Astrocyte of the hippocampus (primary cell): Measurements from ENCODE around the gene SFXN4.
A peak's percentile ranks its signal among the peaks of the same experiment; 100 is the strongest.

Experiments
- DNase-seq: peaks from one replicate; pipeline ENCODE4 v3.0.0; 2011; ENCODE audit warnings: low read depth, low spot score

The SFXN4 gene, protein sequence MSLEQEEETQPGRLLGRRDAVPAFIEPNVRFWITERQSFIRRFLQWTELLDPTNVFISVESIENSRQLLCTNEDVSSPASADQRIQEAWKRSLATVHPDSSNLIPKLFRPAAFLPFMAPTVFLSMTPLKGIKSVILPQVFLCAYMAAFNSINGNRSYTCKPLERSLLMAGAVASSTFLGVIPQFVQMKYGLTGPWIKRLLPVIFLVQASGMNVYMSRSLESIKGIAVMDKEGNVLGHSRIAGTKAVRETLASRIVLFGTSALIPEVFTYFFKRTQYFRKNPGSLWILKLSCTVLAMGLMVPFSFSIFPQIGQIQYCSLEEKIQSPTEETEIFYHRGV

DNA sequence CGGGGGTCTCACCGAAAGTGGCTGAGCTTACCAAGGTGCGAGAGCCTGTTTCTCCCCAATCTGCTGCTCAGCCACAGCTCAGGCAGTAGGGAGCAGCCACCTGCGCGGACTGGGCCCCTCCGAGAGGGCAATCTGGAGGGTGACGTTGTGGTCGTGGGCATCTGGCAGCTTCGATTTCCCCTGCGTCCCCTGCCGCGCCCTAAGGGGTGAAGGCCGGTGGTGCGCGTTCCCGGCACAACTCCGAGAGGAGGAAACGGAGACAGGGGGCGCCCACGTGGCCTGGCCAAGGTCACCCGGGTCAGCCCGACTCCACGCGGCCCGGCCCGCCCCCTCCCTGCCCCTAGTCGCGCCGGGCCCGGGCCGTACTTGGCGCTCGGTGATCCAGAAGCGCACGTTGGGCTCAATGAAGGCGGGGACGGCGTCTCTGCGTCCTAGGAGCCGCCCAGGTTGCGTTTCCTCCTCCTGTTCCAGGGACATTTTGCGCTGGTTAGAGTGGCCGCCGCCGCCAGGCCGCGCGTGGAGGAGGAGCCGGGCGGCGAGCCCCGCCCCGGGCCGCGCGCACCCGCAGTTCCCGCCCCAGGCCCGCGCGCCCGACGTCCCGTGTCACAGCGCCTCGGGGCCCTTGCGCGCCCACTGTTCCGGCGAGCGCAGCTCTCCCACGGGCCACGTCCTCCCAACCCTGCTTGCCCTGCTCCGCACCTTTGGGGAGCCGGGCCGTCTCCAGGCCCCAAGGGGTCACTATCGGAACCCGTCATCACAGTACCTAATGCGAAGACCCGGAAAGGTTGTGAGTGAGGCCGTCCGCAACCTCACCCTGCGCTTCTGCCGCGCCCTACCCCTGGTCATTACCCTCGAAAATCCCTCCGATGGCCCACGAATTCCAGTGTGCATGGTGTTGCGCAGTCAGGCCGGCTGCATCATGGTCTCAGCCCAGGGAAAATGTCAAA lies at the start of gene SFXN4:
TSS of gene SFXN4 (minus strand) at position 544 of the 947 bp plus-strand sequence. CDS start at position 477, 67 bp downstream.
- peak; percentile 81 for DNase-seq

GRCh38 chr10:119211625-119212441 lies 46.3 kb upstream of the SFXN4 start:
- DNase-seq = peak; percentile 60

DNA sequence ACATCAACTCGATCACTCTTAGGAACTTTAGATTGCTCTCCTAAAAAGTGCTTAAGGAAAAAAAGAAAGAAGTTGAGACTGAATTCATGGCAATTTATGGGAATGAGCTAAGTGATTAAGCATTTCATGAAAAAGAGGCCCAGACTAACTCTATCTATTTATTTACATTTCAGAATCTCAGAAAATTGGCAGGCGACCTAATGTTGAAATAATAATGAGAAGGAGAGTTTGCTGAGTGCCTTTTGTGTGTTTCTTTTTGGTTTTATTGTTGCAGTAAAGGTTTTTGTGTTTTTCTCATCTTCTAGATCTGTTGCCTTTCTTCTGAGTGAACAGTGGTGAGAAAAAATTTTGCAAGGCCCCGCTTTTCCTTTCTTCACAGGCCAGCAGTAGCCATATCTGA lies 45.7 kb upstream of the SFXN4 start:
- peak; percentile 60 for DNase-seq

DNA sequence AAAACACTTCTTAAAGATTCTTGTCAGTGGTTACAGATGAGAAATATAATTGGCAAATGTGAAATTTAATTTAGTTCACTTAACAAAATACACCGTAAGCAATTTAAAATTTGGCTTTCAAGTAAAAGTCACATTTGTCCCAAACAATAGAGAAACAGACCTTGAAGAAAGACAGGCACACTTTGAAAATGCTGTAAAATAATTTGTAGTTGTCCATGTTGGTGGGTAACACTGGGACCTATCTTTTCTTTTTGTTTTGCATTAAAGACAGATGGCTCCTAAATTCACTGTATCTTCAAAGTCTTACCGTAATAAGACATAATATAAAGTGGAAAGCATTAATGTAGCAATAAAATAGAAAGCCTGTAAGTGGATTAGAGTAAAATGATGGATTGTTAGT lies 45.1 kb upstream of the SFXN4 start:
- DNase-seq = no peak

DNA sequence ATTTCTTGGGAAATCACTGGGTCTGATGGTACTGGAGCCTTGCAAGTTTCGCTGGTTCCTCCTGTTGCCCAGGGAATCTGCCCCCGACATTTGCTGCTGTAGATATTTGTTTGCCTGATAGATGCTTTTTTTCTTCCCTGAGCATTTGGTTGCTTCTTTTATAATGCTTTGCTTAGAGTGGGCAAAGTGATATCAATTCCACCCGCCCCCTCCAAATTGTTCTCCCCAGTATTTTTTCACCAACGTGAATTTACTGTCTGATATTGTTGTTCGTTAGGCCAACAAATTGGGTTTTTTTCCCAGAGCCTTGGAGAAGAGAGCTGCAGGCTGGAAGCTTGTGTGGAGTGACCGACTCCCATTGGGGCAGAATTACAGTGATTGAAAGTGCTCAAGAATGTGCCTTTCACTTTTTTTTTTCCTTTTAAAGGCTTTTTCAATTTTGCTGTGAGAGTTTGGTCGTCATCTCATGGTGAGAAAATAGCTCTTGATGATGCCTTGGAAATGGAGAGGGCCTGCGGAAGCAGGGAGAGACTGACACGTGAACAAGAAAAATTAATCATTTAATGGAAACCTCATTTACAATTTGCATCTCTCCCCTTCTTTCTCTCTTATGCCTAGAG lies 44.3 kb upstream of the SFXN4 start:
- peak; percentile 45 for DNase-seq

GRCh38 chr10:119209035-119209735 lies 43.7 kb upstream of the SFXN4 start:
- peak; percentile 85 for DNase-seq

- DNase-seq = no peak
Observed at GRCh38 chr10:119208553-119208940, 43.0 kb upstream of the SFXN4 start.

- DNase-seq = peak; percentile 77
Observed at GRCh38 chr10:119207713-119208552, 42.4 kb upstream of the SFXN4 start.

- DNase-seq = peak; percentile 99
Observed at GRCh38 chr10:119207366-119207666, 41.8 kb upstream of the SFXN4 start, which contains the start of gene GRK5. Gene GRK5, plus strand, starts transcription at chr10:119207571. Its CDS starts 347 bp downstream, at chr10:119207918.

DNA sequence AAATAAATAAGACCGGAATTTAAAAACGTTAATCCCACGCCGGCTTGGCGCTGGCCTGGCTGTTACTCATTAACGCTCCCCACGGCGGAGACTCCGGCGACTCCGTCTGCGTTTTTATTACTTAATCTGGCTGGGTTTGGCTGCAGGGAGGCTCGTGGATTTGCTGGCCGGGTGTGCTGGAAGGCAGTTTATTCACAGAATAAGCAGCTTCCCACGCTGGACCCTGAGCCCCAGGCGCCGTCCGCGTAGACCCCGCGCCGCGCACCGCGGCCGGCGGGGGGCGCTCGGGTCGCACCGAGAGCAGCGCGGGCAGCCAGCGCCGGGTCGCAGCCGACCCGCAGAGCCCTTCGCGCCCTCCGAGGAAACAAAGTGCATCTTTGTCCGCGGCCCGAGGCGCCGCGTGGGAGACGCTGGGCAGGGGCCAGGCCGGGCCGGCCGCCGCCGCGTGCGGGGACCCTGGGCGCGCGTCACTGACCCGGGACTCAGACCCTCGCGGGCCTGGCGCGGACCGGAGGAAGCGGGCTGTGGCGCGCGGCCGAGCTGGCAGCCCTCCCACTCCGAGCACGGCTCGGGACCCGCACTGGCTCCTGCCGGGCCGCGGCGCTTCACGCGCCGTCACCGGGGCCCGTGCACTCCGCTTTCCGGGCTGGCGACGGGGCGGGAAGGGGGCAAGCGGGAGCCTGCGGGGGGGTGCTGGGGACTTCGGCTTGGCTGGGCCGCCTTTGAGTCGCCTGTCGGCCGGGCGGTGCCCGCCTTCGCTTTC lies 41.3 kb upstream of the SFXN4 start:
- DNase-seq = peak; percentile 91

DNA sequence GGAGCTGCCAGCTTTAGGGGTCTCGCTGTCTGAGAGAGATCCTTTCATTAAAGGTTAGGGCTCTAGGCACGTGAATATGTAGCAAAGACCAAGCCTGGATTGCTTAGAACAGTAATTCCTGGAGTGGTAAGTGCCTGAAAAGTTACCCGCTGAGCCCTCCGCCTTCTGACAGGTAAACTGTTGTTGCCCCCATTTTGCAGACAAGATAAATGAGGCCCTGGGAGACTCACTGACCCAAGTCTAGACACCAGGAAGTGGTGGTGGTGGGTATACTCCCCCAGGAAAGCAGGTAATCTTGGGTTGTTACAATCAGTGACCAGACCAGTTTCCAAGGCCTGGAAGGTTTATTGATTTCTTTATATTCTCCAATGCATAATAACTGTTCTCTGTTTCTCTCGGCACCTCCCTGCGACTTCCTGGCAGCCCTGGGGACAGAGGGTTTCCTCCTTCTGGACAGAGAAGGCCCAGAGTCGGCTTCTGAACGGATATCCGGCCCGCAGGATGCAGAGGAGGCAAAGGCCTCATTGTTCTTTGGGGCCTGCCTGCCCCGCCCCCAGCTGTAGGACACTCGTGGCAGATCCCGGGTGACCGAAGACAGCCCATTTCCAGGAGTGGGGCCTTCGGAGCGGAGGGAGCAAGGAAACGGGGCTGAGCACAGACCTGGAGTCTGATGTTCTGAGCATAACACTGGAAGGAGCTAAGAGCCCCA lies 40.5 kb upstream of the SFXN4 start:
- no peak for DNase-seq

DNA sequence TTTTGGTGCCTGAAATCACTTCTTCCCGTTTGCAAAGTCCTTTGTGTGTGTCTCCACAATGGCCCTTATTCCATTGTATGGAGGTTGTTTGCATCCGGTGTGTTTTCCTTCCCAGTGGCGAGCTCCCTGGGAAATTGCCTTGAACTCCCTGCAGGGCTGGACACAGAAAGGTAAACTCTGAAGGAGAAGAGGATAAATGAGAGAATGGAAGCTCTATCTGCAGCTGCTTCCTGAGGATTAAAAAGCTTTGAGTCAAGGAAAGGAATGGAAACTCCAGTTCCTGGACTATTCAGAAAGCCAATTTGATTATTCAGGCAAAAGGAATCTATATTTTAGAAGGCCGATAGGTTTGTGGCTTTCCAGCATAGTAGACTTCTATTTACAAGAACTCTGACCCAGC lies 37.5 kb upstream of the SFXN4 start:
- peak; percentile 54 for DNase-seq

- DNase-seq = no peak
Observed at GRCh38 chr10:119201233-119201632, 35.7 kb upstream of the SFXN4 start.

GRCh38 chr10:119199231-119199992 lies 33.9 kb upstream of the SFXN4 start:
- DNase-seq = peak; percentile 87

DNA sequence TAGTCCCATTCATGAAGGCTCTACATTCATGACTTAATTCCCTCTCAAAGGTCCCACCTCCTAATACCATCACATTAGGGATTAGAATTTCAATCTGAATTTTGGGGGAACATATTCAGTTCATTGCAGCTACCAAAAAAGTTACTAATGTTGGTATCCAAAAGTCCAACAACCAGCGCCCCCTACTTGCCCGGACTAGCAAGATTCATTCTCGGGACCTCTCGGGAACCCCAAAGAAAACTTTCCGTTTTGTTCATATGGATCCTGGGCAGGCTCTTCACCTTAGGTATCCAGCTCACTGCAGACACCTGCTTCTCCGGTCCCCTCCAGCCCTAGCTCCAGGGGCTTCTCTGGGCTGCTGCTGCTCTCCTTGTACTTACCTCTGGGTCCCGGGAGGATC lies 32.9 kb upstream of the SFXN4 start:
- no peak for DNase-seq

- peak; percentile 47 for DNase-seq
Observed at GRCh38 chr10:119197921-119198320, 32.4 kb upstream of the SFXN4 start.

- DNase-seq = peak; percentile 30
Observed at GRCh38 chr10:119191881-119192280, 26.4 kb upstream of the SFXN4 start.
